ENCODE measurements around the gene FYCO1.

DNA sequence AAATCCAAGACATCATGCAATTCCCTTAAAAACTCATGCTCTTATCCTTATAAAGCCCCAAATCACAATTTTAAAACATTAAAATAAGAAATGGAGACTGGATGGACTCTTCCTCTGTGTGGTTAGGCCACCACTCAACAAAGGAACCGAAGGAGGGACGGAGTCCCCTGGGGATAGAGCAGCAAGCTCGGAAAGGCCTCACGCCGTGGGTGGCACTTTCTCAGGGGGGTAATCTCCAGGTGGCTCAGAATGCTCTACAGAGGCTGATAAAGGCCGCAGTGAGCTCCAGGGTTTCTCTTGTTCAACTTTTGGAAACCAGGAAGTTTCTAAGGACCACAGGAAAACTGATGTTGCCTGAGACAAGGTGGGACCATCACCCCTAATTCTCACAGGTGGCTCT, 86.1 kb downstream of the FYCO1 start:
- no peak for TF ChIP-seq POLR2A (IDR thresholded peaks at IDR 0.05; ENCODE audit: low read depth, low read length)
- TF ChIP-seq TAF1 (IDR thresholded peaks at IDR 0.05; ENCODE audit: low read depth, low read length): no peak
- TF ChIP-seq POLR2AphosphoS5 (IDR thresholded peaks at IDR 0.05; ENCODE audit: low read depth, low read length): no peak
